Left forelimb (tissue), 1 donor: Measurements from ENCODE around the gene RAD54L2.
"Not testable (repeated sequence)": the region's sequence is repeated elsewhere in the genome, so short reads cannot be mapped to it uniquely, and the experiment has no call there.

Experiments
- DNase-seq: peaks from one replicate; pipeline ENCODE4 v3.0.0-alpha.2; 2018; ENCODE audit warnings: low spot score

The RAD54L2 gene, protein sequence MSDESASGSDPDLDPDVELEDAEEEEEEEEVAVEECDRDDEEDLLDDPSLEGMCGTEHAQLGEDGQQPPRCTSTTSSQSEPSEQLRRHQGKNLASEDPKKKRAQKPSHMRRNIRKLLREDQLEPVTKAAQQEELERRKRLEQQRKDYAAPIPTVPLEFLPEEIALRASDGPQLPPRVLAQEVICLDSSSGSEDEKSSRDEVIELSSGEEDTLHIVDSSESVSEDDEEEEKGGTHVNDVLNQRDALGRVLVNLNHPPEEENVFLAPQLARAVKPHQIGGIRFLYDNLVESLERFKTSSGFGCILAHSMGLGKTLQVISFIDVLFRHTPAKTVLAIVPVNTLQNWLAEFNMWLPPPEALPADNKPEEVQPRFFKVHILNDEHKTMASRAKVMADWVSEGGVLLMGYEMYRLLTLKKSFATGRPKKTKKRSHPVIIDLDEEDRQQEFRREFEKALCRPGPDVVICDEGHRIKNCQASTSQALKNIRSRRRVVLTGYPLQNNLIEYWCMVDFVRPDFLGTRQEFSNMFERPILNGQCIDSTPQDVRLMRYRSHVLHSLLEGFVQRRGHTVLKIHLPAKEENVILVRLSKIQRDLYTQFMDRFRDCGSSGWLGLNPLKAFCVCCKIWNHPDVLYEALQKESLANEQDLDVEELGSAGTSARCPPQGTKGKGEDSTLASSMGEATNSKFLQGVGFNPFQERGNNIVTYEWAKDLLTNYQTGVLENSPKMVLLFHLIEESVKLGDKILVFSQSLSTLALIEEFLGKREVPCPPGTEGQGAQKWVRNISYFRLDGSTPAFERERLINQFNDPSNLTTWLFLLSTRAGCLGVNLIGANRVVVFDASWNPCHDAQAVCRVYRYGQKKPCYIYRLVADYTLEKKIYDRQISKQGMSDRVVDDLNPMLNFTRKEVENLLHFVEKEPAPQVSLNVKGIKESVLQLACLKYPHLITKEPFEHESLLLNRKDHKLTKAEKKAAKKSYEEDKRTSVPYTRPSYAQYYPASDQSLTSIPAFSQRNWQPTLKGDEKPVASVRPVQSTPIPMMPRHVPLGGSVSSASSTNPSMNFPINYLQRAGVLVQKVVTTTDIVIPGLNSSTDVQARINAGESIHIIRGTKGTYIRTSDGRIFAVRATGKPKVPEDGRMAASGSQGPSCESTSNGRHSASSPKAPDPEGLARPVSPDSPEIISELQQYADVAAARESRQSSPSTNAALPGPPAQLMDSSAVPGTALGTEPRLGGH (N-terminal part only)

DNA sequence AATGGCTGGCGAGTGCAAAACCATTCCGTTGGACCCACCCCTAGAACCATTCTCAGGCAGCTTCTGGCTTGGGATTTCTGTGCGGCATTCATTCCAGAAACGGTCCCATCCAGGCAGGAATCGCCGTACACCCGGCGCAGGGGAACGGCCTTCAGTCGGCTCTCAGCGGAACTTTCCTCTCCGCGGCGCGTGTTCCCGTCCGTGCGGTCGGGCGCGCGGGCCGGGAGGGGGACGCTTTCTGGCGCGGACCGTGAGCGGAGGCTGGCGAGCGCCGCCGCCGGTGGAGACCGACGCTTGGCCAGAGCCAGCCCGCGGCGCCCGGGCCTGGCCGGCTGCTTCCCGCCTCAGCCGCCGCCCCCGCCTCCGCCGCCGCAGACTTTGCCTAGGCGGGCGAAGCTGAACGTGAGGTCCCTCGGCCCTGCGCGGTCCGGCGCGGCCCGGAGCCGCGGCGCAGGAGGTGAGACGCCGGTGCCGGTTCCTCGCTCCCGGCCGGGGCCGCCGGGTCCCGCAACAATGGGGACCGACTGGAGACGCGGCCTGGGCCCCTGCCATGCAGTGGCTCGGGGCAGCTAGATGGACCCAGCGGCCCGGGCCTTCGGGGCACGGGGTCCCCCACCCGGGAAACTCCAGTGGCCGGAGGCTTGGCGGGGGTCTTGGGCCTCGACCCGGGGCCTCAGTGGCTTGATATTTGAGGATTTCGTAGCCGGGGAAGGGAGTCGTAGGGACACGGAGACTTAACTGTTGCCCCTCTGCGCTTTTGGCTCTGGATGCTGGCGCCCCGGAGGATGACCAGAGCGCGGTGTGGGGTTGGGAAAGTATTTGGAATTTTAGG is at the start of gene RAD54L2:
Gene RAD54L2, plus strand, starts transcription at position 261 of the 832 bp plus-strand sequence. CDS start 51,702 bp downstream, outside the sequence.
- DNase-seq: peak; percentile 92

DNA sequence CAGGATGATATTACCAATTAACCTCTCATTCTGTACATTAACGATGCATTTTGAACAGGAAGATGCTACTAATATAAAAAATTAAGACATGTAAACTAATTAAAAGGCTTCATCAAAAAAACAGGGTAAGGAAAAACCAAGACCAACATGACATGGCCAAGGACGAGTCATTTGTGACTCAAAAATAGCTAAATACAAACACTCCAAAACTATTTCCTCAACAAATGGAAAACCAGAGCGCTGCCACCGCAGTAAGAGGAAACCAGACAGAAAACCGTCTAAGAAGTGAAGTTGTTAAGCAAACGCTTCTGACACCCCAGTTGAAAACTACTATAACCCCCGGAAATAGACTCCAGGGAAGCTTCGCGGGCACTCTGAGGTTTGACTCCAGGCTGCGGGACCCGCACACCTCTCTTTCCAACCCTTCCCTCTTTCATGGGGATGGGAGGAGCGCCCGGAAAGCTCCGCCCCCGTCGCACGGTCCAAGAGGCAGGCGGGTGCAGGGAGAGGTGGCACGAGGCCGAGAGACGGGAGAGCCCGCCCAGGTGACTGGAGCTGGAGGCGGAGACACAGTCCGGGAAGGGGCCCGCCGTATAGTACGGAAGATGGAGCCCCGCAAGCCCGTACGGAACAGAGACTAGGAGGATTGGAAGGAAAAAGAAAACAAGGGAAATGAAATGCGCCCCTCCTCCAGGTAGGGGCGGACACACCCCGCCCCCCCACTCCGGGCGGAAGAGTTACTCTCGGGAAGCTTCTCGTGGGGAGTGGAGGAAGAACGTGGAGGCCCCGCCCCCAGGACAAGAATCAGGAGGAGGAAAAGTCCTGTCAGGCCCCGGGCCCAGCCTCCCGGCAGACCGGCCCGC is 39.4 kb upstream of the RAD54L2 start:
- DNase-seq: peak; percentile 95

DNA sequence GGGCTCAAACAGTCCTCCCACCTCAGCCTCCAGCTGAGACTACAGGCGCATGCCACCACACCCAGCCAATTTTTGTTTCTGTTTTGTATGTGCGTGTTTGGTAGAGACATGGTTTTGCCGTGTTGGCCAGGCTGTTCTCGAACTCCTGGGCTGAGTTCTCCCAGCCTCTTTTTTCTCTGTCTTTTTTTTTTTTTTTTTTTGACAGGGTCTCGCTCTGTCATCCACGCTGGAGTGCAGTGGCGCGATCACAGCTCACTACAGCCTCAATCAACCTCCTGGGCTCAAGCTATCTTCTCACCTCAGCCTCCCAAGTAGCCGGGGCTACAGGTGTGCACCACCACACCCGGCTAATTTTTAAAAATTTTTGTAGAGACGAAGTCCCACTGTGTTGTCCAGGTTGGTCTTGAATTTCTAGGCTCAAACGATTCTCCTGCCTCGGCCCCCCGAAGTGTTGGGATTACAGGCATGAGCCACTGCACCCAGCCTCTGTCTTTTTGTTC is 37.8 kb upstream of the RAD54L2 start:
- no peak for DNase-seq

DNA sequence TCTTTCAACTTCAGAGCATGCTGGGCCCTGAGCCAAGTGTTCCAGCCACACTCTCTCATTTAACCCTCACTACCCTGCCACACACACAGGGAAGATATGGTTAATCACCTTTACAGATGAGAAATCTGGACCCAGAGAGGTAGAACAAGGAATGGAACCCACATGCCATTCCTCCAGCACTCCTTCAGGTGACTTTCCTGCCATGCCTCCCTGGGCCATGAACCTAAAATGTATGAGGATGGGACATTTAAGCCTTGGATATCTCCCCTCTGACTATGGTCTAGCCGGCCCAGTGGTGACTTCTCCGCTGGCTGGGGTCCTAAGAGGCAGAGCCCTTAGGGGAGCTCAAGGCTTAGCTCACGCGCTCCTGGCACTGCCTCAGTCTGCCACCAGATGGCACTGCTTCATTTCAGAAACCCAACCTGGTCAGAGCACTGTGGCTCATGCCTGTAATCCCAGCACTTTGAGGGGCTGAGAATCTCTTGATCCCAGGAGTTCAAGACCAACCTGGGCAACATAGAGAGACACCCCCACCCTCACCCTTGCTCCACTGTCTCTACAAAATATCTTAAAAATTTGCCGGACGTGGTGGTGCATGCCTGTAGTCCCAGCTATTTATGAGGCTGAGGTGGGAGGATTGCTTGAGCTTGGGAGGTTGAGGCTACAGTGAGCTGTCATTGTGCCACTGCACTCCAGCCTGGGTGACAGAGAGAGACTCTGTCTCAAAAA is 36.5 kb upstream of the RAD54L2 start:
- DNase-seq: peak; percentile 82

DNA sequence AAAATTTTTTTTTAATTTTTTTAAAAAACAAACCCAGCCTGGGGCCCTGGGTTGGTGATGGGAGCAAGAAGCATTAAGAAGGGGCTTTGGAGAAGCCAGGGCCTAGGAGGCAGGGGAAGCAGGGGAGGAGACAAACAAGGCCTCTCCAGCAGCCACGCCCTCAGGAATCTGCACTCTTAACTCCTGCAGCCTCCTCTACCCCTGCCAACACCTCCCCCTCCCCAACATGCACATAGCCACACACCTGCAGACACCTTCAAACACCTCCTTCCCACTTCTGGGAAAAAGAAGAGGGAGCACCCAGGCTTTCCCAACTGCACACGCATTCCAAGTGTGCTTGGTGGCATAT is 36.0 kb upstream of the RAD54L2 start:
- no peak for DNase-seq

DNA sequence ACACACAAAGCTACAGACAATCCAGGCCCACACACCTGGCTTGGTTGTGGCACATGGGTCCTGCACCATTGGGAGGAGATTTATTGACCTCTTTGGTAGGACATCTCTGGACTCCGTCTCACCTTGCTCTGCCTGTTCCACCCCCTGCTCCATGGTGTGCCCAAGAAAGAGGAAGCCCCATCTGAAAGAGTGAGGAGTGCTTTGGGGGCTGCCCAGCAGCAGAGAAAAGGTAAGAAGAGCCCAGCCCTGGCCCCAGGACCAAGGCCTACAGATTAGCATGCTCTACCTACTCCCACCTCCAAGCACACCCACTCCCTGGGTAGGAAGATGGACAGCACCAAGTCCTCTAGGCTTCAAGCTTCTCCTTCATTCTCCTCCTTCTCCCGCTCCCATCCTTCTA is 35.5 kb upstream of the RAD54L2 start:
- DNase-seq: no peak

DNA sequence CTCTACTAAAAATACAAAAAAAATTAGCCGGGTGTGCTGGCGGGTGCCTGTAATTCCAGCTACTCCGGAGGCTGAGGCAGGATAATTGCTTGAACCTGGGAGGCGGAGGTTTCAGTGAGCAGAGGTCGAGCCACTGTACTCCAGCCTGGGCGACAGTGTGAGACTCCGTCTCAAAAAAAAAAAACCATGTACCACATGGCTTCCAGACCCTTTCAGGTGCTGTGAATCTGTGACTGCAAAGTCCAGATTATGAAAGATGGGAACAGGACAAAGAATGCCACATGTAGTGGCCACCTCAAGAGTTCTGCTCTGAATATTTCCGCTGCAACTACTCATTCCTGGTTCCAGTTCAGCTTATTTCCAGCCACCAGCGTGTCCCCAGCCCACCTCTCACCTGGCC is 30.3 kb upstream of the RAD54L2 start:
- DNase-seq: no peak

DNA sequence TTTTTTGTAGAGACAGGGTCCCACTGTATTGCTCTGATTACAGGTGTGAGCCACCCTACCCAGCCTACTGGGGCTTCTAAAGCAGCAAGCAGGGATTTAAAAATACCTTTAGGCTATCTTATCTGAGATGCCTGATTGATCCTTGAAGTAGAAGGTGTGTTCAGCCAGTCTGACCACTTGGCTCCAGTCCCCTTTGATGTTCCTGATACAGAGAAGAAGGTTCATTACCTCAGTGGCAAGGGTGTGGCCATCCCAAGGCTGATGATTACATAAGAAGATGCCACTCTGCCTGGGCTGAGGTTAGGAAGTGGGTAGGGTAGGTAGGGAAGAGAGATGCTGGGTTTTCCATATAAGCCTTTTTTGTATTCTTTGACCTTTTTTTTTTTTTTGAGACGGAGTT is 27.5 kb upstream of the RAD54L2 start:
- no peak for DNase-seq

DNA sequence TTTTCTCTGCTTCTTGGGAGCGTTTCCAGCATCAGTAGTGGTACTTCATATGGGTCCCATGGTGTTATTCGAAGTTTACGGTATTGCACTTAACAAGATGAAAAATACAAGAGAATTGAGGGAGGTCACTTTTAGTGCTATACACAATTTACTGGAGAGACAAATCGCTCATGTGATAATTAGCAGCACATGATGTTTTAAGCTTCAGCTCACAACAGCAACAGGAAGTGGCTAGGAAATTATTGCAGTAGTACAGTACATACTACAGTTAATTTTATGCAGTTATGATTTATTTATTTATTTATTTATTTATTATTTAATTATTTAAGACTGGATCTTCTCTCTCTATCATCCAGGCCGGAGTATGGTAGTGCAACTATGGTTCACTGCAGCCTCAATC is 24.3 kb upstream of the RAD54L2 start:
- no peak for DNase-seq

DNA sequence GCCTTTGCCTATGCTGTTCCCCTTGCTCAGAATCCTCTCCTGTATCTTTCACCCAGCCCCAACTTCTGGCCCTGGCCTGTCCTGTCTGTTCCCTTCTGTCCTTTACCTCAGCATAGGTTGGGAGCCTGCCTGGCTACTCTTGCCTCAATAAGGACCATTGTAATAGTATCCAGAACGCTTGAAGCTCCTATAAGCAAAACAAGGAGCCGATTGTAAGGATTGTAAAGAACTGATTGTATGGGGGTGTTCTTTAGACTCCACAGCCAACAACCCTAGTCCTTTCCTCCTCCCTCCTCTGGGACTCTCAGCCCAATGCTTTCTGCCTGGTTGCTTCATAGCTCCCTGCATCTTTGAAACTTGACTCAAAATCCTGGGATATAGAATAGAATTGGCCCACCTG is 18.7 kb upstream of the RAD54L2 start:
- no peak for DNase-seq

DNA sequence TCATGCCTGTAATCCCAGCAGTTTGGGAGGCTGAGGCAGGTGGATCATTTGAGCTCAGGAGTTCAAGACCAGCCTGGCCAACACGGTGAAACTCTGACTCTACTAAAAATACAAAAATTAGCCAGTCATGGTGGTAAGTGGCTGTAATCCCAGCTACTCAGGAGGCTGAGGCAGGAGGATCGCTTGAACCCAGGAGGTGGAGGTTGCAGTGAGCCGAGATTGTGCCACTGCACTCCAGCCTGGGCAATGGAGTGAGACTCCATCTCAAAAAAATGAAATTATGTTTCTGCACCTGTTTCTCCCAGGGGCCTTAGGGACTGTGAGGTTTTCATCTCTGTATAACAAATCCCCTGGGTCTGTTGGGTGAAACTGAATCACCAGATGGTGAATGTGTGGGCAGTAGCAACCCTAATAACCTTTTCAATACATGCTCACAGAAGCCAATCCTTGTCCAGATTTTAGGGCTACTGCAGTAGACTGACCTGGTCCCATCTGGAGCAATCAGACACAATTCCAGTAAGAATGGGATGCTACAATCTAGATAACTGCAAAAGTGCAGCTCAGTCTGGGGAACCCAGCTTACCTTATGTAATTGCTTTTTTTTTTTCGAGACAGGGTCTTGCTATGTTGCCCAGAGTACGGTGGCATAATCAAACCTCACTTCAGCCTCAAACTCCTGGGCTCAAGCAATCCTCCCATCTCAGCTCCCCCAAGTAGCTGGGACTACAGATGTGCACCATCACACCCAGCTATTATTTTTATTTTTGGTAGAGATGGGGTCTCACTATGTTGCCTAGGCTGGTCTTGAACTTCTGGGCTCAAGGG is 17.4 kb upstream of the RAD54L2 start:
- DNase-seq: not testable (repeated sequence)

DNA sequence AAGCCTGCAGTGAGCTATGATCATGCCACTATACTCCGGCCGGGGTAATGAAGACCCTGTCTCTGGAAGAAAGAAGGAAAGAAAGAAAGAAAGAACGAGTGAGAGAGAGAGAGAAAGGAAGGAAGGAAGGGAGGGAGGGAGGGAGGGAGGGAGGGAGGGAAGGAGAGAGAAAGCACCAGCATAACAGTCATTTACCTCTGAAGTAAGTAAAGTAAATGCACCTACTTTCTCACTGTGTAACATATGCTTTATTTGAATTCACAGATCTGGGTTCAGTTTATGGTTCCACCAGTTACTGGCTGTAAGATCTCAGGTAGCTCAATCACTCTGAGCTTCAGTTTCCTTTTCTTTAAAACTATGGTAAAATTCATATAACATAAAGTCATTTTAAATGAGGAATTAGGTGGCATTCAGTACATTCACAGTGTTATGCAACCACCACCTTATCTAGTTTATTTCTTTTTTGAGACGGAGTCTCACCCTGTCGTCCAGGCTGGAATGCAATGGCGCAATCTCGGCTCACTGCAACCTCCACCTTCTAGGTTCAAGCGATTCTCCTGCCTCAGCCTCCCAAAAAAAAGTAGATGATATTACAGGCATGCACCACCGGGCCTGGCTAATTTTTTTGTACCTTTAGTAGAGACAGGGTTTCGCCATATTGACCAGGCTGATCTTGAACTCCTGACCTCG is 16.1 kb upstream of the RAD54L2 start:
- DNase-seq: no peak

DNA sequence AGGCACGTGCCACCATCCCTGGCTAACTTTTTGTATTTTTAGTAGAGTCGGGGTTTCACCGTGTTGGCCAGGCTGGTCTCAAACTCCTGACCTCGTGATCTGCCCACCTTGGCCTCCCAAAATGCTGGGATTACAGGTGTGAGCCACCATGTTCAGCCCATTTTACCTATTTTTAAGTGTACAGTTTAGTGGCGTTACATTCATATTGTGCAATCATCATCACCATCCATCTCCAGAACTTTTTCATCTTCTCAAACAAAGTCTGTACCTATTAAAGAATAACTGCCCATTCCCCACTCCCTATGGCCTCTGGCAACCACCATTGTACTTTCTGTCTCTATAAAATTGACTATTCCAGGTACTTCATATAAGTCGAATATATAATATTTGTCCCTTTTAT is 13.6 kb upstream of the RAD54L2 start:
- DNase-seq: not testable (repeated sequence)

DNA sequence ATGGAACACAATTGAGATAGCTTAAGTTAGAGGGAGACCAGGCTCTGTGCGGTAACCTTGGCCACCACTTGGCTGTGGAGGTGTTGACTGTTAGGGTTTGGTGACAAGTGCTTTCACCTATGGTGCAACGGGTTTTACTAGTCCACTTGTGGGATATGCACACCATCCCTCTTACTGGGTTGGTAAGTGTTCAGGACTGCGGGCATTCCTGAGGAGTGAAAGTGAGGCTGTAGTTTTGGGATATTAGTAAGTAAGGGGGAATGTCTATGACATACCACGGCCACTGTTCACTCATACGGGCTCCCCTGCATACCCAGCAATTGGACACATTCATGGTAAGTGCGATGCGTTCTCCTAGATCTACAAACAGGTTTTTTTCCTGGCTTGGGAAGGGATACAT is 8.0 kb upstream of the RAD54L2 start:
- no peak for DNase-seq

DNA sequence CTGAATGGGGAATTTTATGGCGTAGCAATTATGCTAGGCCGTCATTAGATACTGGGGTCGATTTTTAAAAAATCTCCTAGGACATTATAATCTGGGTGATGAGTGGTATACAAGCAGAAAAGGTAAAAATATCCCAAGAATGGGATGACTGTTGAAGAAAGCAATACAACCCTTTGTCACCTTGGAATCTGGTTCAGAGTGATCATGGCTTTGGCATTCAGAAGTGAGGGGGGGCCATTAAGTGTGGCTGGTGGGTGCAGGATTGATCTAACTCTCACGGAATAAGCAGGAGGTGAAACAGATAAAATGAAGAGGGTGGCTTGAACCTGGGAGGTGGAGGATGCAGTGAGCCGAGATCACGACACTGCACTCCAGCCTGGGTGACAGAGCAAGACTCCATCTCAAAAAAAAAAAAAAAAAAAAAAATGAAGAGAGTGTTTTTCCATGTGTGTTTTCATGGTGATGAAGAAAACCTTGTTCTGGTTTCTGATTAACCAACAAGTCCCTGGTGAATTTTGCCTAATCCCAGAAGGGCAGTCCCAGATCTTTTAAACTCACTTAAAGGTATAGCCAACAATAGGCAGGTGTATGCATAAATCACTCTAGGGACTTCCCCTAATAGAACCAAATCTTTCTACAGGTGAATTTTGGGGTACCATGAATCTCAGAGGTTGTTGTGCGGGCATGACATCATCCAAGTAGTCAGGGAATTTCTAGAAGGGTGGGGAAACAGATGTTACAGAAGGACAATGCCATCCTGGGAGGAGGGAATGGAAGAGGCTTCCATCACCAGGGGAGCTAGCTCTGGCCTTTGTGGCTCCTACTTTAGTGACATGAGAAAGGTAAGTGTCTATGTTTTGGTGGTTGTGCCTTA is 3.1 kb upstream of the RAD54L2 start:
- no peak for DNase-seq

DNA sequence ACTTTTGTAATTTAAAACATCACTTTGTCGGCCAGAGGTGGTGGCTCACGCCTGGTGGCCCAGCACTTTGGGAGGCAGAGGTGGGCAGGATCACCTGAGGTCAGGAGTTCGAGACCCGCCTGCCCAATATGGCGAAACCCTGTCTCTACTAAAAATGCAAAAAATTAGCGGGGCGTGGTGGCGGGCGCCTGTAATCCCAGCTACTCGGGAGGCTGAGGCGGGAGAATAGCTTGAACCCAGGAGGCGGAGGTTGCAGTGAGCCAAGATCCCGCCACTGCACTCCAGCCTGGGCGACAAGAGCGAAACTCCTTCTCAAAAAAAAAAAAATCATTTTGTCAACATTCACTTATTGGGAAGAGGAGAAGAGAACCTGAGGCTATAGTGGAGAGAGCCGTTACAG is 888 bp upstream of the RAD54L2 start:
- not testable (repeated sequence) for DNase-seq

DNA sequence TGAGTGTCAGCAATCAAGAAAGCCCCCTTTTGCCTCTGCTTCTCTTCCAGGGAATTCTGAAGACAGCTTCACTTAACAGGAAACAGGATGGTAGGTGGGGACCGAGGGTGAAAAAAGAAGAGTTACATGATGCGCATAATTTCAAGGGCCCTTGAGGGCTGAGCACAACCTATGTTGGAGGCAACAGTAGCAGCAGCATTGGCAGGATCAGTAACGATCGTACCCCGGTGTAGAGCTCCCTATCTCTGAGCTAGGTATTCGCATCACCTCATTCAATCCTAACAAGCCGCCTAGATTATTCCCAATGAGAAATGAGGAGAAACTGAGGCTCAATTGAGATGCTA is 432 bp upstream of the RAD54L2 start:
- DNase-seq: no peak
